OCI-LY7 (cell line): ENCODE data around the gene LRBA.

ENCODE experiments used
- CTCF ChIP-seq: fragments of 200-600 bp; sonication (generic); conservative IDR thresholded peaks from 2 replicates; pipeline ENCODE4 v1.5.1; 2014; ENCODE audit warnings: mild to moderate bottlenecking, antibody characterized with exemption, low read length, moderate library complexity, mixed read lengths
- EZH2phosphoT487 ChIP-seq: fragments of 200-600 bp; sonication (generic); IDR thresholded peaks from 2 replicates; pipeline ENCODE4 v1.6.1; 2018; ENCODE audit warnings: low read depth, borderline replicate concordance, mild to moderate bottlenecking, mixed run types, antibody characterized with exemption, low read length, moderate library complexity, mixed read lengths

- TF ChIP-seq CTCF = no peak
- TF ChIP-seq EZH2phosphoT487 = no peak
These were observed 682.1 kb downstream of the LRBA start for GRCh38 chr4:150332961-150333360.
